Heart right ventricle (tissue), 16 donors: Measurements from ENCODE around the gene SF3A2. TPM values are rescaled to one million over a fixed set of nuclear protein-coding genes. Genes with fewer than 3 reads are reported as not detected.

Source experiments
- ATAC-seq, 8 donors: fragments of 200-7000 bp; cut with Tn5 transposase; one replicate each; pipeline ENCODE4 v1.9.1; 2020; ENCODE audit warnings: mild to moderate bottlenecking in 8 of 8, moderate library complexity in 8 of 8, moderate number of reproducible peaks in 1 of 8
- DNase-seq, 2 donors: peaks; one replicate each; pipeline ENCODE4 v3.0.0-alpha.2; 2020
- H3K27ac ChIP-seq, 10 donors: fragments of 200-600 bp; sonication (generic) in 2 of 10; one replicate each; pipeline versions ENCODE4 v1.5.0 to v1.8.0; 2020 to 2022; ENCODE audit warnings: mild to moderate bottlenecking in 3 of 10
- H3K27me3 ChIP-seq, 7 donors: fragments of 200-600 bp; one replicate each; pipeline ENCODE4 v1.8.0; 2021 to 2022; ENCODE audit warnings: mild to moderate bottlenecking in 2 of 7
- H3K36me3 ChIP-seq, 9 donors: fragments of 200-600 bp; sonication (generic) in 1 of 9; one replicate each; pipeline versions ENCODE4 v1.5.0 to v1.8.0; 2020 to 2022; ENCODE audit warnings: mild to moderate bottlenecking in 2 of 9
- H3K4me1 ChIP-seq, 9 donors: fragments of 200-600 bp; sonication (generic) in 1 of 9; one replicate each; pipeline versions ENCODE4 v1.5.0 to v1.8.0; 2020 to 2022; ENCODE audit warnings: mild to moderate bottlenecking in 4 of 9
- H3K4me3 ChIP-seq, 10 donors: fragments of 200-600 bp; sonication (generic) in 2 of 10; one replicate each; pipeline versions ENCODE4 v1.5.0 to v1.8.0; 2020 to 2022; ENCODE audit warnings: mild to moderate bottlenecking in 7 of 10, moderate library complexity in 2 of 10
- H3K9me3 ChIP-seq, 11 donors: fragments of 200-600 bp in 10 of 11; sonication (generic) in 2 of 11; one replicate each; pipeline versions ENCODE4 v1.5.0 to v1.8.0; 2013 to 2022; ENCODE audit warnings: mild to moderate bottlenecking in 2 of 11, control low read depth in 1 of 11, moderate library complexity in 1 of 11
- CTCF ChIP-seq, 9 donors: fragments of 200-600 bp; sonication (generic) in 2 of 9; IDR thresholded peaks; one replicate each; pipeline versions ENCODE4 v1.5.0 to v1.8.0; 2021 to 2022; ENCODE audit warnings: antibody characterized with exemption in 9 of 9, mild to moderate bottlenecking in 5 of 9, moderate library complexity in 1 of 9
- WGBS, 2 donors: extraction: QIAGEN DNeasy Blood & Tissue Kit; methylation state at CpG; one replicate each; pipeline ENCODE4 v1.1.7; 2013; ENCODE audit warnings: inconsistent platforms in 1 of 2; 5-methylcytosine and 5-hydroxymethylcytosine counted together
- intact Hi-C, 10 donors: fragments of 100-400 bp; cut with DNase I; formaldehyde crosslinking; loops; one replicate each; pipeline versions ENCODE4 v1.11.1 to v1.14.2; 2022
- polyA plus RNA-seq, 2 donors: library from polyadenylated mRNA; stranded (reverse); fragments of 200-250 nt; gene quantifications; one replicate each; pipeline ENCODE4 v1.2.3, GENCODE V29; 2013
- total RNA-seq, 10 donors: library from RNA; stranded (reverse); fragmentation: NEBNext Ultra II Directional in 3 of 10; extraction: Animal tissue kit (Norgen Biotek cat#: 25700) in 3 of 10; gene quantifications; one replicate each; pipeline versions ENCODE4 v1.2.1 to v1.2.4, GENCODE V29; 2021 to 2023
- donor health status: Arrhythmogenic right ventricular cardiomyopathy.
- donor health status: ischemic (EF 13 %, LVEDD 7.1; RV severe dilation, severe dysfunction).
- donor health status: healthy with polysubstance abuse.
- donor health status: DM: no; HTN: yes; CAD: no.
- donor health status: DM: no; HTN: no; CAD: no.
- donor health status: ischemic (EF 25% LVEDD 6.9; RV normal size, moderate dysfunction).
- donor health status: ischemic (EF 25% LVEDD 5.7; RV mildly dilated, moderate dysfunction).
- donor health status: healthy.
- donor health status: DM: yes; HTN: yes; CAD: no.
- donor health status: Ischemic cardiomyopathy.
- donor health status: ischemic (EF 35%, LVEDD 5.7; RV mildly dilated, moderate dysfunction).
- donor health status: nonischemic (EF 11% LVEDD 7.7; RV severe dilation, severe dysfunction).
- donor health status: DM: yes; HTN: yes; CAD: no.
- donor health status: PGD.
- donor health status: ischemic (EF 29% LVEDD 5.4; RV normal size, mild dysfunction).
- donor health status: nonischemic (EF 23%, LVEDD 6.1; RV moderate dilation, normal function).

The SF3A2 gene
- total and polyA plus RNA-seq, 12 donors = 24.6 to 47.3 (median 30.4) TPM

GRCh38 chr19:2271234-2272103 lies 34.8 kb downstream of the SF3A2 start:
- intact Hi-C loops = loop anchor here (2.0 to 10.0 kb wide), 9 partner anchors 34 to 123 kb away; partner anchors contain the start of genes PLEKHJ1 (in 6 of the 10), SF3A2 (in 6 of the 10) and AP3D1 (in 2 of the 10)
- Histone ChIP-seq H3K27me3 (no peaks in the 10 kb centered on the region), H3K4me3 (peak overlapping the region; percentile 89 to 100 (median 100)), H3K9me3 (no peaks in the 10 kb centered on the region), H3K27ac (peak overlapping the region; percentile 94 to 100 (median 99)), H3K36me3 (peaks cover 0 to 41% (median 14%) of the 10 kb centered on the region in 9 donors), H3K4me1 (peaks cover 19 to 77% (median 54%) of the 10 kb centered on the region in 9 donors)
- no peak for TF ChIP-seq CTCF (IDR thresholded peaks at IDR 0.05)
- no peak for ATAC-seq
- WGBS, 2 donors = 27% methylated on average over 43 of the region's 43 CpGs
- no peak for DNase-seq

GRCh38 chr19:2273356-2274184 lies 36.9 kb downstream of the SF3A2 start:
- WGBS, 2 donors = 12 to 13% methylated on average over 44 to 45 of the region's 45 CpGs
- intact Hi-C loops = loop anchor here (1.0 to 10.0 kb wide), 12 partner anchors 34 to 121 kb away; partner anchors contain the start of genes PLEKHJ1 (in 8 of the 10), SF3A2 (in 8 of the 10) and AP3D1 (in 2 of the 10)
- ATAC-seq (peak in 7 of 8 donors; percentile 5 to 27 (median 20)), DNase-seq (peak; percentile 71 to 82)
- no peaks in the 10 kb centered on the region for H3K9me3 ChIP-seq
- H3K4me1 ChIP-seq = peaks cover 19 to 59% (median 49%) of the 10 kb centered on the region in 9 donors
- H3K27ac ChIP-seq = peak overlapping the region in 9 of 10 donors; percentile 13 to 100 (median 73)
- peaks cover 0 to 56% (median 14%) of the 10 kb centered on the region in 9 donors for H3K36me3 ChIP-seq
- TF ChIP-seq CTCF (IDR thresholded peaks at IDR 0.05) = peak in 8 of 9 donors; percentile 95 to 98 (median 97)
- peak overlapping the region in 8 of 10 donors; percentile 12 to 100 (median 68) for H3K4me3 ChIP-seq
- no peaks in the 10 kb centered on the region for H3K27me3 ChIP-seq

- ATAC-seq (no peak), DNase-seq (no peak)
- Histone ChIP-seq H3K27ac (peak overlapping the region in 8 of 10 donors; percentile 47 to 100 (median 76)), H3K4me1 (peaks cover 19 to 55% (median 49%) of the 10 kb centered on the region in 9 donors), H3K36me3 (peaks cover 0 to 56% (median 14%) of the 10 kb centered on the region in 9 donors), H3K27me3 (no peaks in the 10 kb centered on the region), H3K9me3 (no peaks in the 10 kb centered on the region), H3K4me3 (peak overlapping the region in 6 of 10 donors; percentile 24 to 100 (median 98))
- intact Hi-C loops = loop anchor here (2.0 to 10.0 kb wide), 7 partner anchors 37 to 121 kb away; partner anchors contain the start of genes AP3D1 (in 2 of the 10), PLEKHJ1 (in 2 of the 10) and SF3A2 (in 2 of the 10)
- WGBS, 2 donors = 88 to 90% methylated on average over 9 of the region's 9 CpGs
- no peak for TF ChIP-seq CTCF (IDR thresholded peaks at IDR 0.05)
Measured at GRCh38 chr19:2274185-2274711, 37.6 kb downstream of the SF3A2 start.
